NB4 (cell line): Measurements from ENCODE around the gene BTBD19.
A peak's percentile ranks its signal among the peaks of the same experiment; 100 is the strongest.

Experiments
- DNase-seq: peaks from one replicate; pipeline ENCODE4 v3.0.0; 2010; ENCODE audit warnings: low read depth
- H3K4me3 ChIP-seq: one replicate; pipeline ENCODE4 v1.5.1; 2011; ENCODE audit warnings: mild to moderate bottlenecking, low read depth, low read length, moderate library complexity
- MYC ChIP-seq: IDR thresholded peaks from 2 replicates; pipeline ENCODE4 v1.6.1; 2011; ENCODE audit warnings: low read depth, low read length
- POLR2A ChIP-seq: IDR thresholded peaks from 2 replicates; pipeline ENCODE4 v1.6.1; 2011; ENCODE audit warnings: mild to moderate bottlenecking; ENCODE audit not compliant: insufficient read length; ENCODE audit errors: extremely low read depth
- TF ChIP-seq, protein P1 (sequence below): IDR thresholded peaks from 2 replicates; pipeline ENCODE4 v1.6.1; 2011; ENCODE audit warnings: low read depth, low read length
- TF ChIP-seq, protein P2 (sequence below): IDR thresholded peaks from one replicate; pipeline ENCODE4 v1.5.1; 2012; ENCODE audit warnings: low read depth, low read length

The BTBD19 gene

DNA sequence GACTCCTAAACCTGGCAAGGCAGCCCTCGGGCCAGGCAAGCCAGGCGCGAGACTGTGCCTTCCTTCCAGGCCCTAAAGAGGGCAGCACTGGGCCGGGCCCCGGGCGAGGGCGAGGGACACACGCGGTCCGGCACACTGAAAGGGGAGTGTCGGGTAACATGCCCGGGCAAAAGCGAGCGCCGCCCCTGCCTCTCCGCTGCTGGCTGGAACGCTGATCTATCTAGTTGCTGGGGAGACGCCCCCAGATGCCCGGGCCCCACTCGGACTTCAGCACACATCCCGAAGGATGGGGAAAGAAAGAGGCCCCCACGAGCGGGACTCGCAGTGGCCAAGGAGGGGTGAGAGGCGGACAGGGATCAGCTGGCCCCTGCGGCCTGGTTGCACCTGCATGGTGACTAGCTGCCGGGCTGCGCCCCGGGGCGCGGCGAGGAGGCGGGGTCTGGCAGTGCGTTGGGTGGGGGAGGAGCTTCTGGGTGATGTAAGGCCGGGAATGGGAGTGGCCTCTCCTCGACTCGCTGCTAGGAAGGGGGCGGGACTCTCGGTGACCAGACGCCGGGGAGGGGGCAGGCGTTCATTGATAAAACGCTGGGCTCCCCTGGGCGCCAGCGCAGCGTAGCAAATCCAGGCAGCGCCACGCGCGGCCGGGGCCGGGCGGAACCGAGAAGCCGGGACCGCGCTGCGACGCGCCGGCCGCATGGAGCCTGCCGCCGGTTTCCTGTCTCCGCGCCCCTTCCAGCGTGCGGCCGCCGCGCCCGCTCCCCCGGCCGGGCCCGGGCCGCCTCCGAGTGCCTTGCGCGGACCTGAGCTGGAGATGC, 8.3 kb upstream of the BTBD19 start, which contains the start of gene PLK3:
Gene PLK3 (plus strand): TSS at position 608 of the 815 bp plus-strand sequence. CDS start 87 bp downstream, at position 695.
- peak; percentile 97 for DNase-seq
- peak within 1 kb of the TSS; percentile 56 for H3K4me3 ChIP-seq
- TF ChIP-seq POLR2A (peak; percentile 55), MYC (peak; percentile 98)
- TF ChIP-seq, protein P1, sequence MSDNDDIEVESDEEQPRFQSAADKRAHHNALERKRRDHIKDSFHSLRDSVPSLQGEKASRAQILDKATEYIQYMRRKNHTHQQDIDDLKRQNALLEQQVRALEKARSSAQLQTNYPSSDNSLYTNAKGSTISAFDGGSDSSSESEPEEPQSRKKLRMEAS: peak; percentile 92
- TF ChIP-seq, protein P2, sequence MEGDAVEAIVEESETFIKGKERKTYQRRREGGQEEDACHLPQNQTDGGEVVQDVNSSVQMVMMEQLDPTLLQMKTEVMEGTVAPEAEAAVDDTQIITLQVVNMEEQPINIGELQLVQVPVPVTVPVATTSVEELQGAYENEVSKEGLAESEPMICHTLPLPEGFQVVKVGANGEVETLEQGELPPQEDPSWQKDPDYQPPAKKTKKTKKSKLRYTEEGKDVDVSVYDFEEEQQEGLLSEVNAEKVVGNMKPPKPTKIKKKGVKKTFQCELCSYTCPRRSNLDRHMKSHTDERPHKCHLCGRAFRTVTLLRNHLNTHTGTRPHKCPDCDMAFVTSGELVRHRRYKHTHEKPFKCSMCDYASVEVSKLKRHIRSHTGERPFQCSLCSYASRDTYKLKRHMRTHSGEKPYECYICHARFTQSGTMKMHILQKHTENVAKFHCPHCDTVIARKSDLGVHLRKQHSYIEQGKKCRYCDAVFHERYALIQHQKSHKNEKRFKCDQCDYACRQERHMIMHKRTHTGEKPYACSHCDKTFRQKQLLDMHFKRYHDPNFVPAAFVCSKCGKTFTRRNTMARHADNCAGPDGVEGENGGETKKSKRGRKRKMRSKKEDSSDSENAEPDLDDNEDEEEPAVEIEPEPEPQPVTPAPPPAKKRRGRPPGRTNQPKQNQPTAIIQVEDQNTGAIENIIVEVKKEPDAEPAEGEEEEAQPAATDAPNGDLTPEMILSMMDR: peak; percentile 70

- TF ChIP-seq MYC: no peak
- TF ChIP-seq, protein P1: no peak
- TF ChIP-seq, protein P2: no peak
- no peak overlapping the region for H3K4me3 ChIP-seq
- no peak for DNase-seq
Observed at GRCh38 chr1:44801491-44802305, 6.6 kb upstream of the BTBD19 start.

- no peak for DNase-seq
- TF ChIP-seq, protein P2: no peak
- TF ChIP-seq, protein P1: no peak
- no peak for TF ChIP-seq MYC
- no peak for TF ChIP-seq POLR2A
- H3K4me3 ChIP-seq: no peak overlapping the region
Observed at GRCh38 chr1:44802306-44803061, 5.8 kb upstream of the BTBD19 start.

GRCh38 chr1:44803062-44803311, 5.3 kb upstream of the BTBD19 start:
- TF ChIP-seq, protein P2: no peak
- TF ChIP-seq MYC: no peak
- no peak for TF ChIP-seq POLR2A
- no peak overlapping the region for H3K4me3 ChIP-seq
- no peak for DNase-seq

DNA sequence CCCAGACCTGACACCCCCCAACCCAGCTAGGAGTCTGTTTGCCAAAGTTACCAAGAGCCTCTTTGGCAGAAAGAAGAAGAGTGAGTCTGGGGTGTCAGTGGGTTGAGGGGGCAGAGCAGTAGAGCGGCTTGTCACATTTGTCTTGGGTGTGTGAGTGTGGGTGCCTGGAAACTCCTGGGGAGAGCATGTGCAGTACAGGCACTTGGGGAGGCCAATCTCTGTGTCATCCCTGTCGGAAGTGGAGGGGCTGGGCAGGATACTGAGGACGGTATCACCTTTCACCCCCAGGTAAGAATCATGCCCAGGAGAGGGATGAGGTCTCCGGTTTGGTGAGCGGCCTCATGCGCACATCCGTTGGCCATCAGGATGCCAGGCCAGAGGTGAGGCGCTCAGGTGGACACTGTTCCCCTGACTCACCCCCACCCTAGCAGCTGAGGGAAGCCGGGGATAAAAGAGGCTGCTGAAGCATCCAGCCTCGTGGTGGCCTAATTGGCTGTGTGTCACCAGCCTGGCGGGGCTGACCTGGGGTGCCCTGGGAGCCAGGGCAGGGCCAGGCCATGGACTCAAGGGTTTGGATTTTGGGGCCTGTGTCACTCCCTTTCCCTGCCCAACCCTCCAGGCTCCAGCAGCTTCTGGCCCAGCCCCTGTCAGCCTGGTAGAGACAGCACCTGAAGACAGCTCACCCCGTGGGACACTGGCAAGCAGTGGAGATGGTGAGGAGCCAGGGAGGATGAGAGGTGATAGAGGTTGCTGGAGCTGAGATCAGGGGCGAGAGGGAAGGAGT, 4.8 kb upstream of the BTBD19 start:
- no peak for DNase-seq
- TF ChIP-seq, protein P1: no peak
- TF ChIP-seq POLR2A (no peak), MYC (no peak)
- TF ChIP-seq, protein P2: no peak
- H3K4me3 ChIP-seq: no peak overlapping the region
